GM23248 (cell line): Measurements from ENCODE around the gene NUP37.

Source experiments
- EZH2 ChIP-seq: fragments of 200-600 bp; sonication (generic); IDR thresholded peaks from 2 replicates; pipeline ENCODE4 v1.6.1; 2018; ENCODE audit warnings: antibody characterized with exemption, mild to moderate bottlenecking; ENCODE audit not compliant: insufficient read depth, poor library complexity, severe bottlenecking
- EZH2phosphoT487 ChIP-seq: fragments of 200-600 bp; sonication (generic); IDR thresholded peaks from 2 replicates; pipeline ENCODE4 v1.6.1; 2018; ENCODE audit warnings: antibody characterized with exemption, moderate library complexity, mild to moderate bottlenecking, low read depth; ENCODE audit not compliant: insufficient read depth

GRCh38 chr12:102095677-102096263 lies 24.1 kb downstream of the NUP37 start:
- no peak for TF ChIP-seq EZH2
- no peak for TF ChIP-seq EZH2phosphoT487
